ENCODE results near the gene BDH1. TPM values are rescaled to one million over a fixed set of nuclear protein-coding genes. Genes with fewer than 3 reads are reported as not detected.
"Not testable (repeated sequence)": the region's sequence is repeated elsewhere in the genome, so short reads cannot be mapped to it uniquely, and the experiment has no call there.

The BDH1 gene
- total and polyA plus RNA-seq, 12 donors = 5.7 to 31.1 (median 11.5) TPM

GRCh38 chr3:197478746-197479668, 76.8 kb downstream of the BDH1 start:
- Histone ChIP-seq H3K27me3 (no peaks in the 10 kb centered on the region), H3K4me1 (replicated peaks in 1 of 2) (no peaks in the 10 kb centered on the region), H3K4me3 (no peak overlapping the region), H3K9me3 (replicated peaks in 1 of 3) (no peaks in the 10 kb centered on the region), H3K36me3 (replicated peaks in 1 of 2) (no peaks in the 10 kb centered on the region), H3K27ac (no peak overlapping the region)
- WGBS, 4 donors = 80 to 86% (median 82%) methylated on average over 10 to 11 of the region's 11 CpGs
- intact Hi-C loops (cut with DNase I) = no loop called here
- TF ChIP-seq POLR2A (IDR thresholded peaks at IDR 0.05) = no peak
- TF ChIP-seq CTCF (IDR thresholded peaks at IDR 0.05) = no peak
- no peak for DNase-seq

GRCh38 chr3:197477816-197478215, 78.0 kb downstream of the BDH1 start:
- DNase-seq; H3K27me3 ChIP-seq; H3K4me1 ChIP-seq (replicated peaks in 1 of 2); intact Hi-C loops (cut with DNase I); H3K36me3 ChIP-seq (replicated peaks in 1 of 2); H3K4me3 ChIP-seq; H3K27ac ChIP-seq; H3K9me3 ChIP-seq (replicated peaks in 1 of 3): not testable (repeated sequence)
- WGBS, 4 donors = 86 to 94% (median 90%) methylated on average over 7 of the region's 7 CpGs

- H3K27me3 ChIP-seq = no peaks in the 10 kb centered on the region
- H3K4me3 ChIP-seq = no peak overlapping the region
- no peaks in the 10 kb centered on the region for H3K36me3 ChIP-seq (replicated peaks in 1 of 2)
- intact Hi-C loops (cut with DNase I) = no loop called here
- no peak overlapping the region for H3K27ac ChIP-seq
- no peak for DNase-seq
- H3K9me3 ChIP-seq (replicated peaks in 1 of 3) = no peaks in the 10 kb centered on the region
- peaks cover 7 to 10% of the 10 kb centered on the region in 2 donors for H3K4me1 ChIP-seq (replicated peaks in 1 of 2)
- WGBS, 4 donors = 53 to 71% (median 58%) methylated on average over 5 of the region's 5 CpGs
- no peak for TF ChIP-seq CTCF (IDR thresholded peaks at IDR 0.05)
- no peak for TF ChIP-seq POLR2A (IDR thresholded peaks at IDR 0.05)
Measured at GRCh38 chr3:197475997-197476525, 79.7 kb downstream of the BDH1 start.

GRCh38 chr3:197475514-197475913, 80.3 kb downstream of the BDH1 start:
- Histone ChIP-seq H3K36me3 (replicated peaks in 1 of 2) (no peaks in the 10 kb centered on the region), H3K4me3 (no peak overlapping the region), H3K4me1 (replicated peaks in 1 of 2) (peaks cover 8 to 15% of the 10 kb centered on the region in 2 donors), H3K27ac (no peak overlapping the region), H3K9me3 (replicated peaks in 1 of 3) (no peaks in the 10 kb centered on the region), H3K27me3 (no peaks in the 10 kb centered on the region)
- intact Hi-C loops (cut with DNase I) = no loop called here
- 86 to 94% (median 89%) methylated on average over 3 of the region's 3 CpGs for WGBS, 4 donors
- no peak for TF ChIP-seq POLR2A (IDR thresholded peaks at IDR 0.05)
- no peak for TF ChIP-seq CTCF (IDR thresholded peaks at IDR 0.05)
- no peak for DNase-seq
